Body of pancreas (tissue), 4 donors: ENCODE results near the gene IFI6. TPM values are rescaled to one million over a fixed set of nuclear protein-coding genes. Genes with fewer than 3 reads are reported as not detected.

Experiments used
- ATAC-seq: fragments of 150-250 bp; one replicate; pipeline ENCODE4 v1.9.1; 2016
- DNase-seq, 4 donors: peaks; one replicate each; pipeline ENCODE4 v3.0.0-alpha.2; 2019
- H3K27ac ChIP-seq, 4 donors: fragments of 200-600 bp; sonication (generic); 1 replicate in 3 of 4; 2 replicates in 1 of 4; pipeline versions ENCODE4 v1.5.1 to v1.6.1; 2016 to 2019; ENCODE audit warnings: mild to moderate bottlenecking in 1 of 4, mixed read lengths in 1 of 4, moderate library complexity in 1 of 4
- H3K27me3 ChIP-seq, 2 donors: fragments of 200-600 bp; sonication (generic); one replicate each; pipeline ENCODE4 v1.6.0; 2016; ENCODE audit warnings: mild to moderate bottlenecking in 1 of 2
- H3K36me3 ChIP-seq, 2 donors: fragments of 200-600 bp; sonication (generic); replicated peaks in 1 of 2; 2 replicates each; pipeline ENCODE4 v1.5.1; 2016; ENCODE audit warnings: low read depth in 2 of 2; ENCODE audit not compliant: insufficient read depth in 1 of 2
- H3K4me1 ChIP-seq: fragments of 200-600 bp; sonication (generic); one replicate; pipeline ENCODE4 v1.6.0; 2016
- H3K4me3 ChIP-seq, 2 donors: fragments of 200-600 bp; sonication (generic); 1 replicate in 1 of 2; 2 replicates in 1 of 2; pipeline ENCODE4 v1.5.1; 2016 to 2019
- H3K9me3 ChIP-seq, 3 donors: fragments of 200-600 bp; sonication (generic); 1 replicate in 2 of 3; 2 replicates in 1 of 3; pipeline ENCODE4 v1.5.1; 2016
- POLR2A ChIP-seq, 3 donors: fragments of 450-650 bp; IDR thresholded peaks; one replicate each; pipeline ENCODE4 v1.6.1; 2016; ENCODE audit warnings: antibody characterized with exemption in 3 of 3, mild to moderate bottlenecking in 2 of 3
- WGBS, 2 donors: methylation state at CpG; one replicate each; pipeline ENCODE4 v1.1.5; 2017; 5-methylcytosine and 5-hydroxymethylcytosine counted together
- intact Hi-C: fragments of 100-400 bp; cut with DNase I; formaldehyde crosslinking; loops from one replicate; pipeline ENCODE4 v1.15.1; 2023
- total RNA-seq, 2 donors: library from RNA; depleted of rRNA; stranded (reverse); fragments of >200 nt; gene quantifications; one replicate each; pipeline ENCODE4 v1.1.0, GENCODE V29; 2016
- TF ChIP-seq, protein P1 (sequence below), 7 experiments: fragments of 450-650 bp in 4 of 7; fragments of 200-600 bp in 3 of 7; sonication (generic) in 3 of 7; IDR thresholded peaks; one replicate each; pipeline ENCODE4 v1.5.1; 2016 to 2019; ENCODE audit warnings: antibody characterized with exemption in 7 of 7

The IFI6 gene
- total RNA-seq, 2 donors from 2014 or later = 54.0 to 58.0 TPM

DNA sequence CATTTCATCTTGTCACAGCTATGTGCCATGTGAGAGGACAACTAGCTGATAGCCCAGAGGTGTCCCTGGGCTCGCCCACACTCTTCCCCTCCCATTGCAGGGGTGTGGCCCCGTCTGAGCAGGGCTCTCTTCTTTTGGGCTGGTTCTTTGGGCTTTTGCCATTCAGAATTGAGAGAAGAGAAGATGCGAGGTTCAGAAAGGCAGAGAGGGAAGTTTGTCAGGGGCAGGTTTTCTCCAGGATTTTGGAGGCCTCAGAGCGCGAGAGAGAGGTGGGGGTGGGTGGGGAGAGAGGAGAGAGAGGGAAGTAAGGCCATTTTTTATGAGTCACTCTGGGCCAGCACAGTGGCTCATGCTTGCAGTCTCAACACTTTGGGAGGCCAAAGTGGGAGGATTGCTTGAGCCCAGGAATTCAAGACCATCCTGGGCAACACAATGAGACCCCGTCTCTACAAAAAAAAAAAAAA is 5.2 kb downstream of the IFI6 start:
- DNase-seq = no peak
- H3K4me1 ChIP-seq = peaks cover 14% of the 10 kb centered on the region
- H3K27me3 ChIP-seq = no peaks in the 10 kb centered on the region
- no peak overlapping the region for H3K27ac ChIP-seq
- 50 to 79% methylated on average over 6 of the region's 6 CpGs for WGBS, 2 donors
- H3K4me3 ChIP-seq = no peak overlapping the region
- TF ChIP-seq, protein P1, sequence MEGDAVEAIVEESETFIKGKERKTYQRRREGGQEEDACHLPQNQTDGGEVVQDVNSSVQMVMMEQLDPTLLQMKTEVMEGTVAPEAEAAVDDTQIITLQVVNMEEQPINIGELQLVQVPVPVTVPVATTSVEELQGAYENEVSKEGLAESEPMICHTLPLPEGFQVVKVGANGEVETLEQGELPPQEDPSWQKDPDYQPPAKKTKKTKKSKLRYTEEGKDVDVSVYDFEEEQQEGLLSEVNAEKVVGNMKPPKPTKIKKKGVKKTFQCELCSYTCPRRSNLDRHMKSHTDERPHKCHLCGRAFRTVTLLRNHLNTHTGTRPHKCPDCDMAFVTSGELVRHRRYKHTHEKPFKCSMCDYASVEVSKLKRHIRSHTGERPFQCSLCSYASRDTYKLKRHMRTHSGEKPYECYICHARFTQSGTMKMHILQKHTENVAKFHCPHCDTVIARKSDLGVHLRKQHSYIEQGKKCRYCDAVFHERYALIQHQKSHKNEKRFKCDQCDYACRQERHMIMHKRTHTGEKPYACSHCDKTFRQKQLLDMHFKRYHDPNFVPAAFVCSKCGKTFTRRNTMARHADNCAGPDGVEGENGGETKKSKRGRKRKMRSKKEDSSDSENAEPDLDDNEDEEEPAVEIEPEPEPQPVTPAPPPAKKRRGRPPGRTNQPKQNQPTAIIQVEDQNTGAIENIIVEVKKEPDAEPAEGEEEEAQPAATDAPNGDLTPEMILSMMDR (IDR thresholded peaks at IDR 0.05) = no peak
- TF ChIP-seq POLR2A (IDR thresholded peaks at IDR 0.05) = no peak
- ATAC-seq = no peak
- H3K36me3 ChIP-seq = no peaks in the 10 kb centered on the region
- intact Hi-C loops = no loop called here
- no peaks in the 10 kb centered on the region for H3K9me3 ChIP-seq

DNA sequence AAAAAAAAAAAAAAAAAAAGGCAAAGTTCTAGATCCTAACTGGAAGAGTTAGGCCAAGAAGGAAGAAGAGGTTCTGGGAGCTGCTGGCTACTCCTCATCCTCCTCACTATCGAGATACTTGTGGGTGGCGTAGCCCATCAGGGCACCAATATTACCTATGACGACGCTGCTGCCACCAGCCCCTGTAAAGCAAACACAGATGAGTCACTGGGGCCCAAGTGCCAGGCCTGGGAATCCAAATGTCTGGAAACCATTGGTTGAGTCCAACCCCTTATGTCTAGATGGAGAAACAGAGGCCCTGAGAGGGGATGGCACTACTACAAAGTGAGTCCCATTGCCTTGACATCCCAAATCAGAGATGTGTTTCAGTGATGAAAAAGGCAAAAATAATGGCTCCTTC is 5.7 kb downstream of the IFI6 start:
- 74 to 80% methylated on average over 4 of the region's 4 CpGs for WGBS, 2 donors
- no peak for DNase-seq

DNA sequence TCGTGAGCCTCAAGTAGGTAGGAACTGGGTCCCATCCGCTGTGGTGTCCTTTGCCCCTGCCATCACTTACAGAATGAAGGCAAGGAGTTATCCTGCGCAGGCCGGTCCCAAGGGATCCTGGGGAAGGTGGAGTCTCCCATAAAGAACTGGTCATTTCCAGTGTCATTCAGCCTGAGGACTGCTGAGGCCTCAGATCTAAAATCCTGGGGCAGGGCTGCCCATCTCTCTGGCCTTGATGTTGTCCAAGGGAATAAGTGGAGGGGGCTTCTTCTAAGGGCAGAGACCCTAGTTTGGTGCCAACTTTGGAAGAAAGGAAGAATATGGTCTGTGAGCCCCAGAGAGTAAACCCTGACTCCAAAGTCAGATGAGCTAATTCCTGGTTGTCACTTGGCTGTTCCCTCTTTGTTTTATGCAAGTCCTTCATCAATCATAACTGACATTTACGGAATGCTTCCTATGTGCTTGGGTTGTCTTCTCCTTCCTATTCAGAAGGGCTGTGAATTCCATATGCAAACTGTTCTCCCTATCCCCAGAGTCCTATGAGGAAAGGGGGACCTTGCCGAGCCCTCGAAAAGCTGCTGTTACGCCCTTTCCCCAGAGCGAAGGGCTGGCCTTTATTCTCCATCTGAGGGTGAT is 6.9 kb downstream of the IFI6 start:
- ATAC-seq (no peak), DNase-seq (no peak)
- H3K36me3 ChIP-seq = no peaks in the 10 kb centered on the region
- H3K4me3 ChIP-seq = no peak overlapping the region
- H3K27ac ChIP-seq = no peak overlapping the region
- intact Hi-C loops = loop anchor here (2.0 kb wide), 1 partner anchor 54 kb away; no protein-coding TSS in a partner anchor
- H3K9me3 ChIP-seq = no peaks in the 10 kb centered on the region
- TF ChIP-seq POLR2A (IDR thresholded peaks at IDR 0.05) = no peak
- TF ChIP-seq, protein P1 (IDR thresholded peaks at IDR 0.05) = no peak
- H3K27me3 ChIP-seq = no peaks in the 10 kb centered on the region
- WGBS, 2 donors = 87 to 90% methylated on average over 9 of the region's 9 CpGs
- H3K4me1 ChIP-seq = peaks cover 13% of the 10 kb centered on the region

More for the DNA sequence above, 5.7 kb downstream of the IFI6 start:
- ATAC-seq = no peak
- Histone ChIP-seq H3K36me3 (no peaks in the 10 kb centered on the region), H3K4me1 (peaks cover 9% of the 10 kb centered on the region), H3K27me3 (no peaks in the 10 kb centered on the region), H3K27ac (no peak overlapping the region), H3K9me3 (no peaks in the 10 kb centered on the region), H3K4me3 (no peak overlapping the region)
- TF ChIP-seq, protein P1 (IDR thresholded peaks at IDR 0.05) = no peak
- no peak for TF ChIP-seq POLR2A (IDR thresholded peaks at IDR 0.05)
- intact Hi-C loops = no loop called here

DNA sequence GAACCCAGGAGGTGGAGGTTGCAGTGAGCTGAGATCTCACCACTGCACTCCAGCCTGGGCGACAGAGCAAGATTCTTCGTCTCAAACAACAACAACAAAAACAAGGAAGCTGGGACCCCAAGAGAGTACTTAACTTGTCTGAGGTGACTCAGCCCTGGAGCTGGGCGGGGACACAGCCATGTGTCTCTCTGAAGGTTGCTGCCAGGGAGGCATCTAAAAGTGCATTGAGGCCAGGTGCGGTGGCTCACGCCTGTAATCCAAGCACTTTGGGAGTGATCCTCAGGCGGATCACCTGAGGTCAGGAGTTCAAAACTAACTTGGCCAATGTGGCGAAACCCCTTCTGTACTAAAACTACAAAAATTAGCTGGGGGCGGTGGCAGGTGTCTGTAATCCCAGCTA is 7.7 kb downstream of the IFI6 start:
- Histone ChIP-seq H3K4me3 (no peak overlapping the region), H3K36me3 (no peaks in the 10 kb centered on the region), H3K4me1 (peaks cover 7% of the 10 kb centered on the region), H3K27me3 (no peaks in the 10 kb centered on the region), H3K27ac (no peak overlapping the region), H3K9me3 (no peaks in the 10 kb centered on the region)
- no peak for ATAC-seq
- no peak for DNase-seq
- TF ChIP-seq, protein P1 (IDR thresholded peaks at IDR 0.05) = no peak
- TF ChIP-seq POLR2A (IDR thresholded peaks at IDR 0.05) = no peak
- WGBS, 2 donors = 70 to 77% methylated on average over 8 of the region's 8 CpGs
- intact Hi-C loops = loop anchor here (2.0 kb wide), 1 partner anchor 53 kb away; no protein-coding TSS in a partner anchor
